WI38 (cell line): Measurements from ENCODE around the gene RNF123.
A peak's percentile ranks its signal among the peaks of the same experiment; 100 is the strongest.

Experiments
- H3K4me3 ChIP-seq: 2 replicates; pipeline ENCODE4 v1.5.1; 2011; ENCODE audit warnings: low read depth, mild to moderate bottlenecking, control low read depth, low read length
- TF ChIP-seq, protein P1 (sequence below): IDR thresholded peaks from 2 replicates; pipeline ENCODE4 v1.5.1; 2012; ENCODE audit warnings: low read depth, mild to moderate bottlenecking, control low read depth, low read length

The RNF123 gene

DNA sequence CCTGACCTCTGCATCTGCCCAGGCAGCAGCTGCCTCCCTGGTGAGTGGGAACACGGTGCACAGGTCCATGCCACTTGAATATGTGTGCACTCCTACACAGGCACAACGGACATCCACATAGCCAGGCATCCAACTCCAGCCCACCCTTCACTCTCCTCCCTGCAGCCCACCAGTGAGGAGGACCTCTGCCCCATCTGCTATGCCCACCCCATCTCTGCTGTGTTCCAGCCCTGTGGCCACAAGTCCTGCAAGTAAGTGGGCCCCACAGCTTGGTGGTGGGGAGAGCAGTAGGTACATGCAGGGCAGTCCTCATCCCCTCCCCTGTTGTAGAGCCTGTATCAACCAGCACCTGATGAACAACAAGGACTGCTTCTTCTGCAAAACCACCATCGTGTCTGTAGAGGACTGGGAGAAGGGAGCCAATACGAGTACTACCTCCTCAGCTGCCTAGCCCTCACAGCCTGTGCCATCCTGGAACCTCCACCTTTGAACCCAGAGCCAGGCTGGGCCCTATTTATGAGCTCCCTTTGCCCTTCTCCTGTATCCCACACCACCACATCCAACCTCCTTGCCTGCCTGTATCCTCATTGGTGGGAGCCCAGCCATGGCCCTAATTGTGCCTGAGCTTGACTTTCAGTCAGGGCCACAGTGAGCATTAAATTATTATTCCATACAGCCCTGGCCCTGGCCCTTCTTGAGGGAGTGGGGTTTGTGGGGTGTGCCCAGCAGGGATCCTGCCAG, 31.7 kb downstream of the RNF123 start:
- TF ChIP-seq, protein P1, sequence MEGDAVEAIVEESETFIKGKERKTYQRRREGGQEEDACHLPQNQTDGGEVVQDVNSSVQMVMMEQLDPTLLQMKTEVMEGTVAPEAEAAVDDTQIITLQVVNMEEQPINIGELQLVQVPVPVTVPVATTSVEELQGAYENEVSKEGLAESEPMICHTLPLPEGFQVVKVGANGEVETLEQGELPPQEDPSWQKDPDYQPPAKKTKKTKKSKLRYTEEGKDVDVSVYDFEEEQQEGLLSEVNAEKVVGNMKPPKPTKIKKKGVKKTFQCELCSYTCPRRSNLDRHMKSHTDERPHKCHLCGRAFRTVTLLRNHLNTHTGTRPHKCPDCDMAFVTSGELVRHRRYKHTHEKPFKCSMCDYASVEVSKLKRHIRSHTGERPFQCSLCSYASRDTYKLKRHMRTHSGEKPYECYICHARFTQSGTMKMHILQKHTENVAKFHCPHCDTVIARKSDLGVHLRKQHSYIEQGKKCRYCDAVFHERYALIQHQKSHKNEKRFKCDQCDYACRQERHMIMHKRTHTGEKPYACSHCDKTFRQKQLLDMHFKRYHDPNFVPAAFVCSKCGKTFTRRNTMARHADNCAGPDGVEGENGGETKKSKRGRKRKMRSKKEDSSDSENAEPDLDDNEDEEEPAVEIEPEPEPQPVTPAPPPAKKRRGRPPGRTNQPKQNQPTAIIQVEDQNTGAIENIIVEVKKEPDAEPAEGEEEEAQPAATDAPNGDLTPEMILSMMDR, result no peak
- no peak overlapping the region for H3K4me3 ChIP-seq

DNA sequence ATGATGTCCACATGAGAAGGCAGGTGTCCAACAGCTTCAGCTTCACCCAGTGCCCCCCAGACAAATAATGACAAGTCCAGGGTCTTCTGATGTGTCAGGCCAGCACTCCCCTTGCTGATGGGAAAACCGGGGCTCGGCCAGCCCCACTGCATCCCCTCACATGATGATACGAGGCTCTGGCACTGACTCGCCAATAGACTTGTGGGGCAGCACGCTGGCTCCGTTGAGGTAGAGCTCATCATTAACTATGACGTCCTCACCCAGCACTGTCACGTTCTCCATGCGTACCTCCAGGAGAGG, 32.2 kb downstream of the RNF123 start:
- no peak overlapping the region for H3K4me3 ChIP-seq
- TF ChIP-seq, protein P1, result no peak

DNA sequence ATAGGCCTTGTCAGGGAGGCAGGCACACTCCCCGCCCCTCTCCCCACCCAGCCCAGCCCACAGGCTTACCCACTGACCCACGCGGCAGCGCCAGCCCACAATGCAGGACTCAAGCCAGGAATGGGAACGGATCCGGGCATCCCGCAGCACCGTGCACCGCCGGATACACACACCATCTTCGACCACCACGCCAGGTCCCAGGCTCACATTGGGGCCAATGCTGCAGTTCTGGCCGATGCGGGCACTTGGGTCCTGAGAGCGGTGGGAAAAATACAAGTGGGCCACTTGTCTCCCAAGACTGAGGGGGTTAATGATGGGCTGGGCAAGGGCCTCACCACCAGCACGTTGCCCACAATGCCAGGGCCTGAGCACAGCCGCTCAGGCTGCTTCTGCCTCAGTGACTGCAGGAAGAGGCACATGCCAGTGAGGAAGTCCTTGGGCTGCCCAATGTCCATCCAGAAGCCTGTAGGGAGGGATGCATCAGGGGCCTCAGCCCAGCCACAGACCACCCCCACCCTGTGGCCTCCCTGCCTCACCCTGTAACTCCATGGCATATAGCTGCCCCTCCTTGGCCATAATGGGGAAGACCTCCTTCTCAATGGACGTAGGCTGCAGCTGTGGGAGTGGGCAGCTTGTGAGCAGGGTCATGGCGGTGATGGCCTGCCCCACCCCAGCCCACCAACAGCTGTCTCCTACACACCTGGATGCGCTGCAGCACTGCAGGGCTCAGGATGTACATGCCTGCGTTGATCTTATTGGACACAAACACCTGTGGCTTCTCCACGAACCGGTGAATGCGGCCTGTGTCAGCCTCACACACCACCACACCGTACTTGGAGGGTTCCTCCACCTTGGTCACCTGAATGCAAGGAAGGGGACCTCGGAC, 32.8 kb downstream of the RNF123 start:
- peak overlapping the region; percentile 98 for H3K4me3 ChIP-seq
- TF ChIP-seq, protein P1, result no peak

DNA sequence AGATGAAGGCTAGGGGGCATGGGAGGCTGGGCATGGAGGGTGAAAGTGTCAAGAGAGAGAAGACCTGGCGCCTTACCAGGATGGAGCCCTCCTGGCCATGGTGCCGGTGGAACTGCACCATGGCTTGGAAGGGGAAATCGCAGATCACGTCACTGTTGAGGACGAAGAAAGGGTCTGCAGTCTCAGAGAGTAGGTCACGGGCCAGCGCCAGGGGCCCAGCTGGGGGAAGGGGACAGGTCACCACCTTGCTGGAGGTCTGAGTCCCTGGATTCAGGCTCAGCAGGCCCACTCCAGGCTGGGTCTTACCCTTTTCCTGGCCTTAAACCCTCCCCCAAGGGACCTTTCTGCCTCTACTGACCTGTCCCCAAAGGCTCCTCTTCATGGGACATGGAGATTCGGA, 33.5 kb downstream of the RNF123 start:
- TF ChIP-seq, protein P1, result no peak

DNA sequence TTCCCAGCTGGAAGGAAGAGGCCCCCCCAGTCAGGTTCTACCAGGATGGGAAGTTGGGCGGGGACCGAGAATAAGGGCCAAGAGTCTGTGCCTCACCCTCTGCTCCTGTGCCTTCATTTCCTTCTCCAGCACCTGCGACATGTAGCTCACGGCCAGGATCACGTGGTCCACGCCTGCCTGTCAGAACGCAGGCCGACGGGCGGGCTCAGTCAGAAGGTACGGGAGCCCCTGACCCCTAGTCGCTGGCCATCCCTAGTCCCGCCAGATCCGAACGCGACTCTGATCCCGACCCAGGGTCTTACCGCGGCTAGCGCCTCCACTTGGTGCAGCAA, 33.9 kb downstream of the RNF123 start:
- TF ChIP-seq, protein P1, result no peak
- peak overlapping the region; percentile 98 for H3K4me3 ChIP-seq

More for the DNA sequence above, 33.5 kb downstream of the RNF123 start:
- peak overlapping the region; percentile 98 for H3K4me3 ChIP-seq

DNA sequence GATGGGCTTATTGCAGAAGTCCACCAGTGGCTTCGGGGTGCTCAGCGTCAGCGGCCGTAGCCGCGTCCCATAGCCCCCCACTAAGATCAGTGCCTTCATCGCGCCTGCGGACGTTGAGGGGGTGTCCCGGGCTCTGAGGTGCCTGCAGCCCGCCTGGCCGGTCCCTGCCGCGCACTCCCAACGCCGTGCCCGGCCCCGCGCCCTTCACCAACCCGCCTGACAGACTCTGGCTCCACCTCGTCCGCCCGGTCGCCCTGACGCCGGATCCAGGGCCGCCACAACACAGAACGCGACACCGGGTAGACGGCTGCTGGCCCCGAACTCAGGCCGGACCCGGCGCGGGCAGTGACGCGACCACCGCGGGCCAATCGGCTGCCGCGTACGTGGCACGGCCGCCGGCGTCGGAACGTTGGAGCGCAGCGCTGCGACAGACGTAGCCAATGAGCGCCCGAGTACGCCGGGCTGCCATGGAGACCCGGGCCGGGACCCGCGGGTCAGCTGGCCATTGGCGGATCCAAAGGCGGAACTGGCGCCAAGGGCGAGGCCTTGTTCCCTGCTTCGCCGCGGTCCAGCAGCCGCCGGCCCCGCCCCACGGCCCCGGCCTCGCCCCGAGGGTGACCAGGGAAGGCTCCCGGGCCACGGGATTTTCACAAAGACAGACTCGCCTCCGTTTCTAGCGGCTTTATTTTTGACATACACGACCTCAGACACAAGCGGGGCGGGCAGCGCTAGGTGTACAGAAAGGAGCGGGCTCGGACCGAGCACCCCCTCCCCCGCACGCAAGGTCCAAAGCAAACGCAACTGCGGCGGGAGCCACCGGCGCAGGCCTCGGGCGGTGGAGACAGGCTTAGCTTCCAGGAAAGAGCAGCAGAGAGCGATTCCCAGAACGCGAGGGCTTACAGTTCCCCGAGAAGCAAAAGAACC, 34.5 kb downstream of the RNF123 start, which contains the start of gene GMPPB:
Gene GMPPB (minus strand): TSS at position 324 of the 924 bp plus-strand sequence. CDS start 225 bp downstream, at position 99.
- H3K4me3 ChIP-seq, result peak within 1 kb of the TSS; percentile 98
- TF ChIP-seq, protein P1, result no peak
